Endothelial cell of umbilical vein (primary cell): ENCODE results near the gene TPT1. TPM values are rescaled to one million over a fixed set of nuclear protein-coding genes. Genes with fewer than 3 reads are reported as not detected.
"Not testable (repeated sequence)": the region's sequence is repeated elsewhere in the genome, so short reads cannot be mapped to it uniquely, and the experiment has no call there.

Source experiments
- BruUV-seq: library from RNA; stranded (reverse); fragments of 400-500 nt; replicated peaks from 2 replicates; lab custom pipeline; 2021; lab: Mats Ljungman, UMichigan
- CTCF ChIA-PET: fragments of 300-600, 350-600 bp; sonication (Branson Sonifier 250); formaldehyde crosslinking; loops from one replicate; lab custom pipeline; 2021; ENCODE audit warnings: antibody characterized with exemption, inconsistent platforms; lab: Charles Lee
- POLR2A ChIA-PET: fragments of 300-600, 350-600 bp; sonication (Branson Sonifier 250); formaldehyde crosslinking; loops from one replicate; lab custom pipeline; 2021; ENCODE audit warnings: antibody characterized with exemption, inconsistent platforms; lab: Charles Lee
- DNase-seq: peaks from one replicate; pipeline ENCODE4 v3.0.0-alpha.2; 2011; ENCODE audit warnings: low read depth, low spot score
- FAIRE-seq: peaks from 2 replicates; lab custom pipeline; 2011; peaks lifted over from hg19 to GRCh38; lab: Jason Lieb, UNC
- H2AFZ ChIP-seq: 2 replicates; pipeline ENCODE4 v1.6.0; 2012; ENCODE audit warnings: low read depth, low read length, control low read depth, inconsistent platforms
- H3K27ac ChIP-seq: 2 replicates; pipeline ENCODE4 v1.5.1; 2011; ENCODE audit warnings: low read depth, mild to moderate bottlenecking, control low read depth, low read length, moderate library complexity; ENCODE audit not compliant: insufficient read depth
- H3K27me3 ChIP-seq, 2 experiments: 2 replicates each; pipeline versions ENCODE4 v1.6.0 to v1.6.1; 2011; ENCODE audit warnings: low read length in 2 of 2, mixed read lengths in 1 of 2; ENCODE audit not compliant: control insufficient read depth in 2 of 2, insufficient read depth in 2 of 2
- H3K36me3 ChIP-seq, 2 experiments: 2 replicates in 1 of 2; 3 replicates in 1 of 2; pipeline ENCODE4 v1.5.1; 2011; ENCODE audit warnings: low read length in 2 of 2, mild to moderate bottlenecking in 1 of 2, moderate library complexity in 1 of 2; ENCODE audit not compliant: control insufficient read depth in 2 of 2, insufficient read depth in 2 of 2; ENCODE audit errors: extremely low read depth in 1 of 2
- H3K4me1 ChIP-seq: 3 replicates; pipeline ENCODE4 v1.5.1; 2011; ENCODE audit warnings: mild to moderate bottlenecking, low read length; ENCODE audit not compliant: control insufficient read depth, insufficient read depth; ENCODE audit errors: extremely low read depth
- H3K4me2 ChIP-seq: 2 replicates; pipeline ENCODE4 v1.6.1; 2011; ENCODE audit warnings: low read length, control low read depth, mixed read lengths; ENCODE audit not compliant: insufficient read depth
- H3K4me3 ChIP-seq, 3 experiments: fragments of 200-600 bp in 1 of 3; sonication (generic), shearing (Covaris generic) in 1 of 3; replicated peaks in 1 of 3; 2 replicates each; pipeline ENCODE4 v1.5.1; 2011 to 2016; ENCODE audit warnings: control low read depth in 3 of 3, low read length in 3 of 3, mild to moderate bottlenecking in 2 of 3, inconsistent platforms in 1 of 3, low read depth in 1 of 3, moderate library complexity in 1 of 3; ENCODE audit not compliant: insufficient read depth in 1 of 3
- H3K79me2 ChIP-seq: 2 replicates; pipeline ENCODE4 v1.6.0; 2012; ENCODE audit warnings: low read length, inconsistent platforms; ENCODE audit not compliant: control insufficient read depth, insufficient read depth
- H3K9ac ChIP-seq: replicated peaks from 2 replicates; pipeline ENCODE3; 2011; ENCODE audit warnings: low read length, control low read depth; ENCODE audit not compliant: insufficient read depth; ENCODE audit errors: extremely low read depth
- H3K9me1 ChIP-seq: replicated peaks from 3 replicates; pipeline ENCODE4 v1.6.0; 2011; ENCODE audit warnings: mild to moderate bottlenecking, low read length; ENCODE audit not compliant: control insufficient read depth, insufficient read depth; ENCODE audit errors: extremely low read depth
- H3K9me3 ChIP-seq: replicated peaks from 2 replicates; pipeline ENCODE4 v1.5.1; 2012; ENCODE audit warnings: low read length, inconsistent platforms; ENCODE audit not compliant: control insufficient read depth, insufficient read depth
- H4K20me1 ChIP-seq: replicated peaks from 2 replicates; pipeline ENCODE3; 2011; ENCODE audit warnings: mild to moderate bottlenecking, low read length; ENCODE audit not compliant: control insufficient read depth, insufficient read depth; ENCODE audit errors: extremely low read depth
- CTCF ChIP-seq, 2 donors: IDR thresholded peaks; 1 replicate in 1 of 2; 2 replicates in 1 of 2; pipeline ENCODE4 v1.5.1; 2011; ENCODE audit warnings: low read length in 2 of 2, mild to moderate bottlenecking in 2 of 2, moderate library complexity in 2 of 2, control low read depth in 1 of 2, inconsistent platforms in 1 of 2, low read depth in 1 of 2; ENCODE audit not compliant: insufficient read depth in 1 of 2; ENCODE audit errors: extremely low read depth in 1 of 2
- EZH2 ChIP-seq: IDR thresholded peaks from 2 replicates; pipeline ENCODE4 v1.6.1; 2012; ENCODE audit warnings: borderline replicate concordance, low read depth, mild to moderate bottlenecking, moderate library complexity, low read length, inconsistent platforms; ENCODE audit not compliant: severe bottlenecking
- FOS ChIP-seq: IDR thresholded peaks from 2 replicates; pipeline ENCODE4 v1.6.1; 2011; ENCODE audit warnings: mild to moderate bottlenecking, low read length, moderate library complexity, borderline replicate concordance; ENCODE audit not compliant: insufficient read depth
- GATA2 ChIP-seq: IDR thresholded peaks from 2 replicates; pipeline ENCODE4 v1.7.0; 2011; ENCODE audit warnings: low read depth, mild to moderate bottlenecking, moderate library complexity, mixed read lengths, low read length; ENCODE audit not compliant: insufficient read length, insufficient read depth
- JUN ChIP-seq: IDR thresholded peaks from 2 replicates; pipeline ENCODE4 v1.6.1; 2011; ENCODE audit warnings: borderline replicate concordance, low read depth; ENCODE audit not compliant: insufficient read length, insufficient read depth
- MAX ChIP-seq: IDR thresholded peaks from 2 replicates; pipeline ENCODE4 v1.6.1; 2011; ENCODE audit not compliant: insufficient read depth, insufficient read length
- MYC ChIP-seq: IDR thresholded peaks from one replicate; pipeline ENCODE4 v1.6.1; 2011; ENCODE audit warnings: mild to moderate bottlenecking, low read depth, low read length
- POLR2A ChIP-seq: IDR thresholded peaks from 2 replicates; pipeline ENCODE4 v1.6.1; 2012; ENCODE audit warnings: low read depth, mild to moderate bottlenecking, control low read depth, low read length
- POLR2AphosphoS5 ChIP-seq: IDR thresholded peaks from 2 replicates; pipeline ENCODE4 v1.6.1; 2012; ENCODE audit warnings: low read depth, mild to moderate bottlenecking, control low read depth, low read length, moderate library complexity; ENCODE audit not compliant: insufficient read depth
- dilution Hi-C: fragments of 300-500 bp; cut with MboI; formaldehyde crosslinking; loops from one replicate; pipeline ENCODE4 v1.15.0; 2019; ENCODE audit warnings: low sequenced_read_pairs; ENCODE audit not compliant: extremely low pct_ligation_motif_present
- intact Hi-C: fragments of 100-400 bp; cut with micrococcal nuclease; formaldehyde crosslinking; loops from one replicate; pipeline ENCODE4 v1.10.0; 2022
- polyA plus RNA-seq, 4 experiments: library from polyadenylated mRNA; depleted of rRNA in 3 of 4; stranded (reverse) in 3 of 4; unstranded in 1 of 4; fragments of >200 nt; gene quantifications; 2 replicates each; pipeline versions ENCODE4 v1.2.1 to v1.2.3, GENCODE V29; 2011 to 2012; ENCODE audit warnings: missing spikeins in 1 of 4
- total RNA-seq: library from RNA; stranded (reverse); gene quantifications from 2 replicates; pipeline ENCODE4 v1.2.3, GENCODE V29; 2021

The TPT1 gene
- total and polyA plus RNA-seq, 2 donors (not counting 3 experiments of a cell fraction or from before 2014, with no cell fraction given): 2,993 to 4,330 TPM

DNA sequence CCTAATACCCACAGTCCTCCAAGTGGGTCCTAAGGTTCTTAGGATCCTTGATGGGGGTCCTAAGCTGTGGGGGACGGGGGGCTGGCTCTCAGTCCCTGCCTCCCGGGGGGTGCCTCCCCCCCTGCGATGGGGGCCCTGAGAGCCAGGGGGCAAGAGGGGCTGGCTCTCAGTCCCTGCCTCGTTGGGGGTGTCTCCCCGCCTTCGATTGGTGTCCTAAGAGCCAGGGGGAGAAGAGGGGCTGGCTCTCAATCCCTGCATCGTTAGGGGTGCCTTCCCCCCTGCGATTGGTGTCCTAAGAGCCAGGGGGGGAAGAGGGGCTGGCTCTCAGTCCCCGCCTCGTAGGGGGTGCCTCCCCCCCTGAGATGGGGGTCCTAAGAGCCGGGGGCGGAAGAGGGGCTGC lies 40.2 kb upstream of the TPT1 start:
- BruUV-seq: no TSS peak
- H3K9ac ChIP-seq: no peak overlapping the region
- CTCF ChIA-PET: no interaction called here
- POLR2A ChIA-PET: no interaction called here
- TF ChIP-seq EZH2 (no peak), MYC (no peak), JUN (no peak), MAX (no peak), POLR2AphosphoS5 (no peak), CTCF (IDR thresholded peaks at IDR 0.05; ENCODE audit: extremely low read depth in 1 of 2, insufficient read depth in 1 of 2, low read depth in 1 of 2, low read length in 2 of 2) (no peak), GATA2 (no peak), FOS (no peak), POLR2A (no peak)
- H3K4me3 ChIP-seq: no peak overlapping the region
- FAIRE-seq (no peak), DNase-seq (no peak)
- H3K36me3 ChIP-seq: no peaks in the 10 kb centered on the region
- H3K4me2 ChIP-seq: no peak overlapping the region
- no peaks in the 10 kb centered on the region for H3K4me1 ChIP-seq
- intact Hi-C loops: no loop called here
- dilution Hi-C loops: no loop called here
- no peaks in the 10 kb centered on the region for H4K20me1 ChIP-seq
- H2AFZ ChIP-seq: no peak overlapping the region
- H3K27ac ChIP-seq: no peak overlapping the region
- no peaks in the 10 kb centered on the region for H3K9me3 ChIP-seq
- no peaks in the 10 kb centered on the region for H3K27me3 ChIP-seq
- H3K9me1 ChIP-seq: no peaks in the 10 kb centered on the region
- H3K79me2 ChIP-seq: no peaks in the 10 kb centered on the region

GRCh38 chr13:45380708-45381107 lies 39.7 kb upstream of the TPT1 start:
- H3K4me1 ChIP-seq: not testable (repeated sequence)

DNA sequence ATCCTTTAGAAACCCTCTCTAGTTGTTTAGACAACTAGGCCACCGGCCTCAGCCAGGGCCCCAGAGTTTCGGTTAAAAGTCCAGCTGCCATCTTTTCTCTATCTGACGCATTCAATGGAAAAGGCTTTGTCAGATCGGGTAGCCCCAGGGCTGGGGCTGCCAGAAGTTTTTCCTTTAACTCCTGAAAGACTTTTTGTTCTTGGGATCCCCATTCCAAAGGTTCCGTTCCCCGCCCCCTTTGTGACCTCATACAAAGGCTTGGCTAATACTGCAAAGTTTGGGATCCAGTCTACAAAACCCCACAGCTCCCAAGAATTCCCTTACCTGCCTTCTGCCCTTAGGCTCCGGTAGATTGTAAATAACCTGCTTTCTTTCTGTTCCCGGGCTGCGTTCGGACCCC lies 38.5 kb upstream of the TPT1 start:
- H3K79me2 ChIP-seq, H3K9me3 ChIP-seq, dilution Hi-C loops, H3K36me3 ChIP-seq, H3K9me1 ChIP-seq, H4K20me1 ChIP-seq, POLR2A ChIA-PET, H2AFZ ChIP-seq, DNase-seq, H3K27ac ChIP-seq, H3K4me2 ChIP-seq, H3K9ac ChIP-seq, H3K4me1 ChIP-seq, CTCF ChIA-PET, intact Hi-C loops, BruUV-seq, H3K27me3 ChIP-seq, H3K4me3 ChIP-seq, FAIRE-seq: not testable (repeated sequence)

More at GRCh38 chr13:45380708-45381107, 39.7 kb upstream of the TPT1 start:
- DNase-seq, FAIRE-seq, H3K4me2 ChIP-seq, H3K79me2 ChIP-seq, H3K36me3 ChIP-seq, H3K4me3 ChIP-seq, H2AFZ ChIP-seq, CTCF ChIA-PET, H3K9me3 ChIP-seq, BruUV-seq, intact Hi-C loops, H3K27ac ChIP-seq, H3K9ac ChIP-seq, H3K27me3 ChIP-seq, H3K9me1 ChIP-seq, dilution Hi-C loops, H4K20me1 ChIP-seq, POLR2A ChIA-PET: not testable (repeated sequence)
